Ovary (tissue), 9 donors: ENCODE data around the gene GRK5. TPM values are rescaled to one million over a fixed set of nuclear protein-coding genes. Genes with fewer than 3 reads are reported as not detected.

Source experiments
- DNase-seq, 5 donors: peaks; one replicate each; pipeline ENCODE4 v3.0.0-alpha.2; 2019 to 2020
- H3K27ac ChIP-seq, 2 donors: fragments of 200-600 bp; one replicate each; pipeline versions ENCODE4 v1.5.1 to v1.8.0; 2019 to 2022
- H3K27me3 ChIP-seq: fragments of 200-600 bp; one replicate; pipeline ENCODE4 v1.8.0; 2022
- H3K36me3 ChIP-seq: fragments of 200-600 bp; sonication (generic); one replicate; pipeline ENCODE4 v1.5.1; 2019
- H3K4me1 ChIP-seq: one replicate; pipeline ENCODE4 v1.8.1; 2013; ENCODE audit warnings: mild to moderate bottlenecking, moderate library complexity; ENCODE audit not compliant: insufficient read depth
- H3K4me3 ChIP-seq: fragments of 200-600 bp; sonication (generic); one replicate; pipeline ENCODE4 v1.5.1; 2017
- H3K9me3 ChIP-seq, 2 donors: fragments of 200-600 bp in 1 of 2; sonication (generic) in 1 of 2; one replicate each; pipeline versions ENCODE4 v1.5.1 to v1.8.1; 2013 to 2019; ENCODE audit warnings: mild to moderate bottlenecking in 1 of 2, moderate library complexity in 1 of 2
- EP300 ChIP-seq: sonication (generic); formaldehyde crosslinking; IDR thresholded peaks from one replicate; pipeline ENCODE4 v1.6.1; 2017; ENCODE audit warnings: antibody characterized with exemption
- POLR2A ChIP-seq: fragments of 450-650 bp; IDR thresholded peaks from one replicate; pipeline ENCODE4 v1.6.1; 2017; ENCODE audit warnings: antibody characterized with exemption, mild to moderate bottlenecking, moderate library complexity
- WGBS, 3 donors: extraction: QIAGEN DNeasy Blood & Tissue Kit in 1 of 3; methylation state at CpG; one replicate each; pipeline versions ENCODE4 v1.1.5 to v1.1.7; 2013 to 2017; 5-methylcytosine and 5-hydroxymethylcytosine counted together
- intact Hi-C, 4 donors: fragments of 100-400 bp; cut with DNase I; formaldehyde crosslinking; loops; one replicate each; pipeline versions ENCODE4 v1.11.0 to v1.15.1; 2022 to 2023
- polyA plus RNA-seq, 2 donors: library from polyadenylated mRNA; stranded (reverse); fragments of 200-250 nt in 1 of 2; fragments of 350-450 nt in 1 of 2; fragmentation: Illumina TruSeq in 1 of 2; extraction: RNeasy Lipid Tissue Mini Kit (QIAGEN cat#74804) in 1 of 2; gene quantifications; one replicate each; pipeline ENCODE4 v1.2.3, GENCODE V29; 2013 to 2014
- total RNA-seq, 7 donors: library from RNA; depleted of rRNA in 2 of 7; stranded (reverse); fragments of >200 nt in 2 of 7; fragmentation: NEBNext Ultra II Directional in 3 of 7; extraction: Animal tissue kit (Norgen Biotek cat#: 25700) in 3 of 7; gene quantifications; one replicate each; pipeline versions ENCODE4 v1.1.0 to v1.2.4, GENCODE V29; 2016 to 2023
- TF ChIP-seq, protein P1 (sequence below), 3 donors: fragments of 450-650 bp in 2 of 3; fragments of 200-600 bp in 1 of 3; IDR thresholded peaks; one replicate each; pipeline versions ENCODE4 v1.5.1 to v1.8.0; 2016 to 2022; ENCODE audit warnings: antibody characterized with exemption in 3 of 3, mild to moderate bottlenecking in 1 of 3
- donor health status: DM: no; HTN: no; CAD: no; lungs with moderate emphysema.
- donor health status: DM: no; HTN: no; CAD: no.
- donor health status: Bipolar disorder and iron deficiency.
- donor health status: DM: yes; HTN: yes; CAD: no.
- donor health status: DM: no; HTN: no; CAD: no.
- donor health status: DM: yes; HTN: yes; CAD: no.

GRK5 gene
- total and polyA plus RNA-seq, 9 donors = 10.0 to 115 (median 38.2) TPM

DNA sequence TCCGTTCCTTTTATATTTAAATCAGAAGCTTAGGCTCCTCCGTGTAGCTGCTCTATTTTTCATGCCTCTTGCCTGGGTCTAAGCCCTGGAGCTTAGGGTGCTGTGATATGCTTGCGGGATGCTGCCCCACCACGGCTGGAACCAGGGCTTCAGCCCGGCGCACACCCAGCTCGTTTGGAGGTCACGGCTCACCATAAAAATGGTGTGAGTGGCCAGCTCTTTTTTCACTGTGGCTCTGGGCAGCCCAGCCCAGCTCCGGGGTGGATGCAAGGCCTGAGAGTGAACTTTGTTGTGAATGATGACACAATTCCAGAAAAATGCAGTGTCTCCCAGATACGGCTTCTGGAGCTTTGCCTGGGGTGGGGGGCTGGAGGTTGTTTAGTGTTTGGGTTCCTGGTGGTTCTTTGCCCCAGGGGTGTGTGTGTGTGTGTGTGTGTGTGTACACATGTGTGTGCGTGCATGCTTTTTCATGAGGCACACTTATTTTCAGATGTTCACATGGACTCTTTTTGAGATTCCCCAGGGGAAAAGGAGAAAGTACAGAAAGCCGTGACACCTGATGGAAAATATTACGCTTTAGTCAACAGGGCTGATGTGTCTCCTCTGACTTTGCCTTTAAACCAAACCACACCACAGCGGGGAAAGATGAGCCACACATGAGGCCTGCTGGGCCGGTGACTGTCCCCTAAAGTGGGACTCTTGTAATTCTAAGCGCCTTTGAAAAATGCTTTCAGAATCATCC lies 46.2 kb downstream of the GRK5 start:
- Histone ChIP-seq H3K27ac (peak overlapping the region; percentile 86 to 91), H3K27me3 (no peaks in the 10 kb centered on the region), H3K4me3 (no peak overlapping the region), H3K4me1 (peaks cover 51% of the 10 kb centered on the region), H3K9me3 (no peaks in the 10 kb centered on the region), H3K36me3 (no peaks in the 10 kb centered on the region)
- intact Hi-C loops = loop anchor here in 1 of 4 donors (5.0 to 10.0 kb wide), 2 partner anchors 46 to 161 kb away; partner anchors contain the start of gene GRK5
- WGBS, 3 donors = 17 to 28% (median 20%) methylated on average over 16 of the region's 16 CpGs
- TF ChIP-seq EP300 (peak; percentile 13), POLR2A (no peak)
- TF ChIP-seq, protein P1, sequence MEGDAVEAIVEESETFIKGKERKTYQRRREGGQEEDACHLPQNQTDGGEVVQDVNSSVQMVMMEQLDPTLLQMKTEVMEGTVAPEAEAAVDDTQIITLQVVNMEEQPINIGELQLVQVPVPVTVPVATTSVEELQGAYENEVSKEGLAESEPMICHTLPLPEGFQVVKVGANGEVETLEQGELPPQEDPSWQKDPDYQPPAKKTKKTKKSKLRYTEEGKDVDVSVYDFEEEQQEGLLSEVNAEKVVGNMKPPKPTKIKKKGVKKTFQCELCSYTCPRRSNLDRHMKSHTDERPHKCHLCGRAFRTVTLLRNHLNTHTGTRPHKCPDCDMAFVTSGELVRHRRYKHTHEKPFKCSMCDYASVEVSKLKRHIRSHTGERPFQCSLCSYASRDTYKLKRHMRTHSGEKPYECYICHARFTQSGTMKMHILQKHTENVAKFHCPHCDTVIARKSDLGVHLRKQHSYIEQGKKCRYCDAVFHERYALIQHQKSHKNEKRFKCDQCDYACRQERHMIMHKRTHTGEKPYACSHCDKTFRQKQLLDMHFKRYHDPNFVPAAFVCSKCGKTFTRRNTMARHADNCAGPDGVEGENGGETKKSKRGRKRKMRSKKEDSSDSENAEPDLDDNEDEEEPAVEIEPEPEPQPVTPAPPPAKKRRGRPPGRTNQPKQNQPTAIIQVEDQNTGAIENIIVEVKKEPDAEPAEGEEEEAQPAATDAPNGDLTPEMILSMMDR (IDR thresholded peaks at IDR 0.05) = peak in 1 of 3 donors; percentile 19
- DNase-seq = peak; percentile 87 to 91 (median 89)

DNA sequence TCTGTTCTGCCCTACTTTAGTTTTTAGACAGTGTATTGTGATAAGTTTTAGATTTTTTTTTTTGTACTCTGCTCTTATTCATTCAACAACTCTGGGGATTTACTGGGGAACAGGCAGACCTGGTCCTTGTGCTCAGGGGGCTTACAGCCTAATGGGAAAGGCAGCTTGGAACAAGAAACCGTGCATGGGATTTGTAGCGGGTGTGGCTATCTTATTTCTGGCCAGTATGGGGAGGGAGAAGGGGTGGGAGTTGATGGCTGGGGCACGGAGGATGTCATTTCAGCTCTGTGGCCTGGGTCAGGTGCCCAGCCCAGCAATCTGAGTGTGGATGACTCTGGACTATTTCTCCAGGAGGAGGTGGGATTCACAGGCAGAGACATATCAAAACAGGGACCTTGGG lies 47.0 kb downstream of the GRK5 start:
- Histone ChIP-seq H3K27me3 (no peaks in the 10 kb centered on the region), H3K4me3 (no peak overlapping the region), H3K9me3 (no peaks in the 10 kb centered on the region), H3K27ac (peak overlapping the region; percentile 86 to 91), H3K4me1 (peaks cover 53% of the 10 kb centered on the region), H3K36me3 (no peaks in the 10 kb centered on the region)
- TF ChIP-seq POLR2A (no peak), EP300 (no peak)
- TF ChIP-seq, protein P1 (IDR thresholded peaks at IDR 0.05) = no peak
- intact Hi-C loops = loop anchor here in 1 of 4 donors (5.0 to 10.0 kb wide), 2 partner anchors 47 to 160 kb away; partner anchors contain the start of gene GRK5
- DNase-seq = peak in 1 of 5 donors; percentile 37
- 36 to 49% (median 47%) methylated on average over 3 of the region's 3 CpGs for WGBS, 3 donors

DNA sequence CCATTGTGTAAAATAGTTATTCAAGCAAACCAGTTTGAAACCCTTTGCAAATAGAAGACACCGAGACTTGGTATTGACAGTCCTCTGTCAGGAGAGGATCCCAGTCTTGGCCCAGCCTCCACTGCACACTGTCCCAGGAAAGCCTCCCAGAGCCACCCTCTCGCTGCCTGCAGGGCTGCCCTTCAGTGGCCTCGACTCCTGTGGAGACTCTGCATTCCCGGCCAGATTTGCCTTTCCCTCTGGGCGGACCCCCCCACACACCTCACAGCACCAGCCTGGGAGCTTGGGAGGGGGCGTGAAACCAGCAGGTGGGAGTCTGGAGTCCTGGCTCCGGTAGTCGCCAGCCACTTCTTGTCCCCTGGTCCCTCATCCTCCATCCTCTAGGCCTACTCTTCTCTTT lies 48.7 kb downstream of the GRK5 start:
- H3K4me3 ChIP-seq = no peak overlapping the region
- DNase-seq = peak in 2 of 5 donors; percentile 20 to 38
- intact Hi-C loops = loop anchor here in 1 of 4 donors (10.0 kb wide), 1 partner anchor 159 kb away; no protein-coding TSS in a partner anchor
- no peaks in the 10 kb centered on the region for H3K36me3 ChIP-seq
- 92 to 95% (median 92%) methylated on average over 8 of the region's 8 CpGs for WGBS, 3 donors
- no peaks in the 10 kb centered on the region for H3K27me3 ChIP-seq
- H3K9me3 ChIP-seq = no peaks in the 10 kb centered on the region
- peak overlapping the region in 1 of 2 donors; percentile 12 for H3K27ac ChIP-seq
- peaks cover 42% of the 10 kb centered on the region for H3K4me1 ChIP-seq
- TF ChIP-seq, protein P1 (IDR thresholded peaks at IDR 0.05) = no peak
- TF ChIP-seq EP300 (no peak), POLR2A (no peak)

DNA sequence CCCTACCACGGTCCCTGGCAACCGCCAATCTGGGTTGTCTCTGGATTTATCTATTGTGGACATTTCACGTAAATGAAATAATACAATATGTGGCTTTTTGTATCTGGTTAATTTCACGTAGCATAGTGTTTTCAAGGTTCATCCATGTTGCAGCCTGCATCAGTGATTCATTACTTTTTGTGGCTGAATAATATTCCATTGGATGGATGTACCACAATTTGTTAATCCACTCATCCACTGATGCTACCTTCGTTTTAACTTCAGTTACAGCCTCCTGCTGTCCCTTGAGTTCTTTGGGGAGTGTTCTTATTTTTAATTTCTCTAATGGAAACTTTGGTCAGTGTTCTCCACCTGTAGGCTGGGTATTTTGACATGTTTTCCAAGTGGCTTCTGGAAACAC lies 49.5 kb downstream of the GRK5 start:
- peaks cover 36% of the 10 kb centered on the region for H3K4me1 ChIP-seq
- H3K9me3 ChIP-seq = no peaks in the 10 kb centered on the region
- H3K4me3 ChIP-seq = no peak overlapping the region
- no peaks in the 10 kb centered on the region for H3K36me3 ChIP-seq
- no peak for TF ChIP-seq POLR2A
- TF ChIP-seq, protein P1 (IDR thresholded peaks at IDR 0.05) = no peak
- TF ChIP-seq EP300 = no peak
- 97 to 98% (median 98%) methylated on average over 5 of the region's 5 CpGs for WGBS, 3 donors
- no peaks in the 10 kb centered on the region for H3K27me3 ChIP-seq
- DNase-seq = no peak
- intact Hi-C loops = loop anchor here in 1 of 4 donors (10.0 kb wide), 1 partner anchor 158 kb away; no protein-coding TSS in a partner anchor
- no peak overlapping the region for H3K27ac ChIP-seq
